ENCODE measurements around the gene SFXN1. TPM values are rescaled to one million over a fixed set of nuclear protein-coding genes. Genes with fewer than 3 reads are reported as not detected.

The SFXN1 gene
- total and polyA plus RNA-seq, 10 donors: 7.5 to 57.3 (median 38.3) TPM

GRCh38 chr5:175544108-175544511 is 65.8 kb downstream of the SFXN1 start:
- Histone ChIP-seq H3K9me3 (no peaks in the 10 kb centered on the region), H3K4me1 (peaks cover 0 to 13% (median 0%) of the 10 kb centered on the region in 6 donors), H3K4me3 (no peak overlapping the region), H3K36me3 (no peaks in the 10 kb centered on the region), H3K27ac (no peak overlapping the region), H3K27me3 (replicated peaks in 1 of 7) (peaks cover 0 to 36% (median 4%) of the 10 kb centered on the region in 7 donors)
- intact Hi-C loops (cut with DNase I; ENCODE audit: low total_unique reads): no loop called here
- TF ChIP-seq POLR2A (IDR thresholded peaks at IDR 0.05) (no peak), POLR2AphosphoS5 (IDR thresholded peaks at IDR 0.05) (no peak), CTCF (IDR thresholded peaks at IDR 0.05 in 8 of 11, conservative IDR thresholded peaks at IDR 0.05 in 3 of 11) (no peak)
- DNase-seq: no peak
- 88 to 100% (median 96%) methylated on average over 1 of the region's 1 CpG for WGBS, 5 donors

- Histone ChIP-seq H3K4me1 (peaks cover 0 to 13% (median 0%) of the 10 kb centered on the region in 6 donors), H3K27me3 (replicated peaks in 1 of 7) (peaks cover 0 to 41% (median 4%) of the 10 kb centered on the region in 7 donors), H3K4me3 (no peak overlapping the region), H3K36me3 (no peaks in the 10 kb centered on the region), H3K9me3 (no peaks in the 10 kb centered on the region), H3K27ac (no peak overlapping the region)
- no peak for DNase-seq
- no peak for TF ChIP-seq CTCF (IDR thresholded peaks at IDR 0.05 in 8 of 11, conservative IDR thresholded peaks at IDR 0.05 in 3 of 11)
- no peak for TF ChIP-seq POLR2A (IDR thresholded peaks at IDR 0.05)
- no peak for TF ChIP-seq POLR2AphosphoS5 (IDR thresholded peaks at IDR 0.05)
- 88 to 92% (median 91%) methylated on average over 5 of the region's 5 CpGs for WGBS, 5 donors
- intact Hi-C loops (cut with DNase I; ENCODE audit: low total_unique reads): no loop called here
Observed at GRCh38 chr5:175544586-175544985, 66.2 kb downstream of the SFXN1 start.

GRCh38 chr5:175547842-175548241 is 69.5 kb downstream of the SFXN1 start:
- H3K4me1 ChIP-seq: peaks cover 0 to under 1% (median 0%) of the 10 kb centered on the region in 6 donors
- H3K9me3 ChIP-seq: no peaks in the 10 kb centered on the region
- no peak overlapping the region for H3K4me3 ChIP-seq
- intact Hi-C loops (cut with DNase I; ENCODE audit: low total_unique reads): no loop called here
- TF ChIP-seq POLR2A (IDR thresholded peaks at IDR 0.05) (no peak), CTCF (IDR thresholded peaks at IDR 0.05 in 8 of 11, conservative IDR thresholded peaks at IDR 0.05 in 3 of 11) (no peak), POLR2AphosphoS5 (IDR thresholded peaks at IDR 0.05) (no peak)
- H3K27me3 ChIP-seq (replicated peaks in 1 of 7): peaks cover 0 to 40% (median 4%) of the 10 kb centered on the region in 7 donors
- H3K27ac ChIP-seq: no peak overlapping the region
- DNase-seq: no peak
- H3K36me3 ChIP-seq: no peaks in the 10 kb centered on the region

GRCh38 chr5:175548626-175549311 is 70.4 kb downstream of the SFXN1 start:
- no peak overlapping the region for H3K27ac ChIP-seq
- no peaks in the 10 kb centered on the region for H3K9me3 ChIP-seq
- DNase-seq: no peak
- WGBS, 5 donors: 59 to 76% (median 64%) methylated on average over 15 of the region's 15 CpGs
- H3K4me1 ChIP-seq: no peaks in the 10 kb centered on the region
- H3K4me3 ChIP-seq: no peak overlapping the region
- H3K36me3 ChIP-seq: no peaks in the 10 kb centered on the region
- H3K27me3 ChIP-seq (replicated peaks in 1 of 7): peaks cover 0 to 40% (median 4%) of the 10 kb centered on the region in 7 donors
- intact Hi-C loops (cut with DNase I; ENCODE audit: low total_unique reads): no loop called here
- TF ChIP-seq POLR2A (IDR thresholded peaks at IDR 0.05): no peak
- no peak for TF ChIP-seq CTCF (IDR thresholded peaks at IDR 0.05 in 8 of 11, conservative IDR thresholded peaks at IDR 0.05 in 3 of 11)

Data from spleen (tissue), 11 donors.